DMS 273 (cell line): Measurements from ENCODE around the gene TAOK3.
A peak's percentile ranks its signal among the peaks of the same experiment; 100 is the strongest.
"Not testable (repeated sequence)": the region's sequence is repeated elsewhere in the genome, so short reads cannot be mapped to it uniquely, and the experiment has no call there.

Experiments
- DNase-seq: peaks from one replicate; lab custom pipeline; 2025; ENCODE audit not compliant: unreplicated experiment; lab: John Stamatoyannopoulos, UW

Gene TAOK3

DNA sequence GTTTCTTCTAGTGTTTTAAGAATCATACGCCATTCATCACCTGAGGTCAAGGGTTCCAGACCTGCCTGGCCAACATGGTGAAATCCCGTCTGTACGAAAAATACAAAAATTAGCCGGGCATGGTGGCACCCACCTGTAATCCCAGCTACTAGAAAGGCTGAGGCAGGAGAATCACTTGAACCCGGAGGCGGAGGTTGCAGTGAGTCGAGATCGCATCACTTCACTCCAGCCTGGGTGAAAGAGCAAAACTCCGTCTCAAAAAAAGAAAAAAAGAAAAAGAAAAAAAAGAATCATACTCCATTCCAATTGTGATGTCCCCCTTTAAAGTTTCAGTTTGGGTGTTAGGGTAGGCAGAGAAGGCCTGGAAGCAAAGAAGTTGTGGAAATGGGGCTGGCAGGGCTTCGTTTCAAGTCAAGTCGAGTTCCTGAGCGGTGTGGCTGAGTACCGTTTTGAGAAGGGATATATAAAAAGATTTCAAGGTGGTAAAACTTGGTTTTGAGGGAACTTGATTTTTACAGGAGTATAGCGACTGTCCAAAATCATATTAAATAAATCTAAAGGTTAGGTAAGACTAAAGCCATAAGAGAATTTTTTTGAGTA lies 1.5 kb upstream of the TAOK3 start:
- DNase-seq, result no peak

- DNase-seq, result no peak
Measured at GRCh38 chr12:118373616-118374015, 909 bp upstream of the TAOK3 start.

DNA sequence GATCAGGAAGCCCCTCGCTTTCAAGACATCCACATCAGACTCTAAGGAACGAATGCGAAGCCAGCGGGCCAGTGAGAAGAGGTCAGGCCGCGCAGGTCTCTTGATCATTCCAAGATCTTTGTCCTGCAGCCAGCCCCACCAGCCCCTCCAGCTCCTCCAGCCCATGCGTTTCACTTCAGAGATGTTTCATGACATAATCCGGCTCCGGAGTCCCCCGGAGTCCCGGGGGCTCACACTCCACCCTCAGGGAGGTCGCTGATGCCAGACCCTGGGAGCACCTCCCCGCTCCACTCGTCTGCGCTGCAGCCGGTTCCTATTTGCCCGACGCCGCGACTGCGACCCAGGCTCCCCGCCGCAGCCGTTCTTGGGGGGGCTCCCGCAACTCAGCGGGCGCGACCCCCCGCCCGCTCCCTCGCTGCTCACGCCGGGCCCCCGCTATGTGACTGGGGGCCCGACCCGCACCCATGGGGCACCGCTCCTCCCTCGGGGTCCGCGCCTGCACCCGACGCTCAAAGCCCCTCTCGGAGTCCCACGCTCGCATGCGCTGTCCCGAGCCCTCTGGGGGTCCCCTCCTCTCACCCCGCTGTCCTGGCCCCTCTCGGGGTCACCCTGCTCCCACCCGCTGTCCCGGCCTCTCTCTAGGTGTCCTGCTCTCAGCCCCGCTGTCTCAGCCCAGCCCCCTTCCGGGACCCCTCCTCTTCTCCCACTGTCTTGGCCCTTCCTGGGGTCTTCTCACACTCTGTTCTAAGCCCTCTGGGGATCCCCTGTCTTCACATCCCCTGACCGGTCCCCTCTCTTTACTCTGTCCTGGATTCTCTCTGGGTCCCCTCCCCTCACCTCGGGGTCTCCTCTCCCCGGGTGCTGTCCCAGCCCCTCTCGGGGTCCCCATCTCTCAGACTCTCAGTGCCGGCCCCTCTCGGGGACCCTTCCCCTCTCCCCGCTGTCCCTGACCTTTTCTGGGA lies 1.1 kb downstream of the TAOK3 start:
- DNase-seq, result peak; percentile 13

GRCh38 chr12:118370601-118371000 lies 2.1 kb downstream of the TAOK3 start:
- no peak for DNase-seq

GRCh38 chr12:118368821-118369220 lies 3.9 kb downstream of the TAOK3 start:
- DNase-seq, result no peak

- no peak for DNase-seq
Measured at GRCh38 chr12:118361889-118362288, 10.8 kb downstream of the TAOK3 start.

GRCh38 chr12:118361092-118361404 lies 11.7 kb downstream of the TAOK3 start:
- no peak for DNase-seq

GRCh38 chr12:118359541-118359915 lies 13.2 kb downstream of the TAOK3 start:
- no peak for DNase-seq

DNA sequence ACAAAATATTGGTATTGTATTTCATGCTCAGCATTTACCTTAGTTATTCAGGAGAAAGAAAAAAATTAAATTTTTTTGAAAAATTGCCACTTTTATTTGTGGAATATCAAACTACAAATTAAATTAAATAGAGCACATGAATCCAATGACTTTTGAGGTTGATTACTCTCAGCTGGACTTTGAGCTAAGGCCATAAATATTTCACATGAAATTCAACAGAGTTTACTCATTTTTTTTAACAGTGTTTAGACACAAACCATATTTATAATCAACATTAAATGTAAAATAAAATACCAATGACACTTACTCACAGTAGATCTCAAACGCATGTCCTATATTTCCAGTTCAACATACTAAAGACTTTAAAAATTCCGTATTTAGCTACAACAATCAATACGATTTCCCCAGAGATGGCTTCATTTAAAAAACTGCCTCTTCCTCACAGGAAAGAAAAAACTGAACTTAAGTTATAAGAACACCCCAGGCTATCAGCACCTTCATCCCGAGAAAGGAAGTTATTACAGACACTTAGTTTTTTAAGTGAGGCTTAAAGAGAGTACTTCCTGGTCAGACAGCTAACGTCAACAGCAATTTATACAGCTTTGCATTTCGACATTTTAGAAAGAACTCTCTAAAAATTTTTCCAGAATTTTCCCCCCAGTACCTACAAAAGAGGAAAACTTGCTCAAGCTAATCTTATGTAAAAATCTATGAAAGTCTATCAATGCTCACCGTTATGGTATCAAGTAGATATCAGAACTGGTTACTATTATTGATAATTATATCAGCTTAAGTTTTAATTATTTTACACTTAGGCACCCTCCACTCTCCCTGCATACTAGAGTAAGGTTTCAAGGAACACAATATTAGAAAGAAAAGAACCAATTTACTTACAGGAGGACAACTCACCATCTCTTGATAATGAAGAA lies 13.8 kb downstream of the TAOK3 start:
- no peak for DNase-seq

GRCh38 chr12:118358008-118358359 lies 14.7 kb downstream of the TAOK3 start:
- DNase-seq, result no peak

- DNase-seq, result peak; percentile 47
Measured at GRCh38 chr12:118357257-118358007, 15.3 kb downstream of the TAOK3 start.

GRCh38 chr12:118356809-118357256 lies 15.9 kb downstream of the TAOK3 start:
- DNase-seq, result no peak

DNA sequence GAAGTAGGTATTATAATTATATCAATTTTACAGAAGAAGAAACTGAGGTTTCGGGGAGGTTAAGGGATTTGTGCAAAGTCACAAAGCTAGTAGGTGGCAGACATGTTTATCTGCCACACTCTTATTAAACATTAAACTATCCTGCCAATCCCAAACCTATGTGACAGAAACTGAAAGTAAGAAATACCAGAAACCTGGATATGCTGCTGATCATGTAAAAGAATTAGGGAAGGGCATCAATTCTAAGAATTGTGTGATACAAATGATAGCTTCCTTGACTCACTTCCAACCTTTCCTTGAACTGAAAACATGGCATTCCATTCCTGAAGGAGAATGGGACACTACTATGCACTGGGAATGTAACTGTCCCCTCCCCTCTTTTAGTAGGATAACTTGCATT lies 16.9 kb downstream of the TAOK3 start:
- no peak for DNase-seq

DNA sequence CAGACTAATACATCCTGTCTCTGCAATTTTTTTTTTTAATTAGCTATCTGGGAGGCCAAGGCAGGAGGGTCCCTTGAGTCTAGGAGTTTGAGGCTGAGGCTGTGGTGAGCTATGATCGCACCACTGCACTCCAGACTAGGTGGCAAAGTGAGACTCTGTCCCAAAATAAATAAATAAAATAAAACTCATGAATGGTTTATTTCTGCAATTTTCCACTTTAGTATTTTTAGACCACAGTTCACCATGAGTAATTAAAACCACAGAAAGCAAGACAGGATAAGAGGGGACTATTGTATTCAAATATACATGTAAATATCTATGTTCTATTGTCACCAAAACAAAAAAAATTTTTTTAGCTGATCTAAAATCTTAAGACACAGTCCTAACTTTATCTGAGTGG lies 17.8 kb downstream of the TAOK3 start:
- DNase-seq, result no peak

DNA sequence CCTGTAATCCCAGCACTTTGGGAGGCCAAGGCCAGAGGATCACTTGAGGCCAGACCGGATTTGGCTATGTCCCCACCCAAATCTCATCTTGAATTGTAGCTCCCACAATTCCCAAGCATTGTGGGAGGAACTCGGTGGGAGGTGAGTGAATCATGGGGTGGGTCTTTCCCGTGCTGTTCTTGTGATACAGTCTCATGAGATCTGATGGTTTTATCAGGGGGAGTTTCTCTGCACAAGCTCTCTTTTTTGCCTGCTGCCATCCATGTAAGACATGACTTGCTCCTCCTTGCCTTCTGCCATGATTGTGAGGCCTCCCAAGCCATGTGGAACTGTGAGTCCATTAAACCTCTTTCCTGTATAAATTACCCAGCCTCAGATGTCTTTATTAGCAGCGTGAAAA lies 18.2 kb downstream of the TAOK3 start:
- not testable (repeated sequence) for DNase-seq

DNA sequence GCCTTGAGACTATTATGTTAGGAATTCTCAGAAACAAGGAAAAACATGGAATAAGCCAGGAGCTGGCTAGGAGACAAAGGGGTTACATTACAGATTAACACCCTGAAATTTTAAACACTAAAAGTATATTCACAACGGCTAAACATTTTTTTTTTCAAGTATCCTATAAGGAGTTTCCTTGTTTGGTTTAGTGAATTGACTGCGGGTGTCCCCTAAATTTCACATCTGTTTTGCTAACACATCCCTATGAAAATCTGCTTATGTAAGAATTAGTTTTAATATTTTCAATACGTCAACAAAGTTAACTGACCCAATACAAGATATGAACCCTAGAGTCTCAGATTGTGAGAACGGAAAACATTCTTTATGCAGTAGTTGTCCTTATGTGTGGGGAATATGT lies 19.0 kb downstream of the TAOK3 start:
- DNase-seq, result no peak

GRCh38 chr12:118350908-118351559 lies 21.7 kb downstream of the TAOK3 start:
- DNase-seq, result no peak

GRCh38 chr12:118347916-118348315 lies 24.8 kb downstream of the TAOK3 start:
- no peak for DNase-seq

DNA sequence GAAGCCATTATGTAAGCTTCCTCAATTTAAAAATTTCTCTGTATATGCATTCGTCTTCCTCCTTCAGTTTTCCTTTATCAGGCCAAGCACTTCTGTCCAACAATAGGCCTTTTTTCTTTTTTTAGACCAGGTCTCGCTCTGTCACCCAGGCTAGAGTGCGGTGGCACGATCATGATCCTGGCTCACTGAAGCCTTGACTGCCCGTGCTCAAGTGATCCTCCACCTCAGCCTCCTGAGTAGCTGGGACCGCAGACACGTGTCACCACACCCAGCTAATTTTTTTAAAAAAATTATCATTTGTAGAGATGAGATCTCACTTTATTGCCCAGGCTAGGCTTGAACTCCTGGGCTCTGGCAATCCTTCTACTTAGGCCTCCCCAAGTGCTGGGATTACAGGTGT lies 25.8 kb downstream of the TAOK3 start:
- DNase-seq, result no peak

DNA sequence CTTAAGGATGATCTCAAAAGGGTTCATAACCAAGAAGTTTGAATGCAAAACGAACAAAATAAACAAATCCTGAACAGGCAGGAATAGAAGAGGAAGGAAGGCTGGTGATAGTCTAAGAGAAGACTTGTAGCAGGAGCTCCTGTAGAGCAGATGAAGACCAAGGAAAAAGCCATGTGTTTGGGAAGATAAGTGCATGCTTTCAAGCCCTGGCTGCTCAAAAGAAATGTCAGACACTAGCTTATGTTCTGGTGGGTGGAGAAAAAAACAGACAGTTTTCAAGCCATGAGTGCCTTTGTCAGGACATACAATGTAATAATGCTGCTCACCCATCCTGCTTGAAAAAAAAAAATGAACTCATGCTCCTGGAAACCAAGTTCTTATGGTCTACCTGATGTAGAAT lies 27.4 kb downstream of the TAOK3 start:
- DNase-seq, result no peak
